PC-3 (cell line): ENCODE measurements around the gene ENO3.

ENCODE experiments used
- CTCF ChIP-seq: fragments of 300-600 bp; sonication (generic); conservative IDR thresholded peaks from 2 replicates; pipeline ENCODE4 v1.5.1; 2017; ENCODE audit warnings: antibody characterized with exemption, low read depth, mild to moderate bottlenecking, low read length
- EZH2 ChIP-seq: fragments of 300-600 bp; sonication (generic); IDR thresholded peaks from one replicate; pipeline ENCODE4 v1.6.1; 2017; ENCODE audit warnings: antibody characterized with exemption, mild to moderate bottlenecking, low read length; ENCODE audit not compliant: unreplicated experiment

GRCh38 chr17:4987767-4988567, 37.0 kb downstream of the ENO3 start:
- TF ChIP-seq CTCF: no peak
- no peak for TF ChIP-seq EZH2
